GM23248 (cell line): ENCODE results near the gene AGAP1. TPM values are rescaled to one million over a fixed set of nuclear protein-coding genes. Genes with fewer than 3 reads are reported as not detected.

ENCODE experiments used
- DNase-seq: peaks from one replicate; pipeline ENCODE4 v3.0.0-alpha.2; 2015
- H2AFZ ChIP-seq: fragments of 200-600 bp; sonication (generic); 2 replicates; pipeline ENCODE4 v1.6.1; 2016; ENCODE audit warnings: antibody characterized with exemption
- H3F3A ChIP-seq: fragments of 200-600 bp; sonication (generic); 2 replicates; pipeline ENCODE4 v1.6.1; 2016; ENCODE audit warnings: mild to moderate bottlenecking, antibody characterized with exemption, mixed run types; ENCODE audit not compliant: insufficient read depth
- H3K27ac ChIP-seq: fragments of 200-600 bp; sonication (generic); 2 replicates; pipeline ENCODE4 v1.5.1; 2016; ENCODE audit warnings: mild to moderate bottlenecking
- H3K27me3 ChIP-seq: fragments of 200-600 bp; sonication (generic); replicated peaks from 2 replicates; pipeline ENCODE4 v1.6.1; 2016; ENCODE audit warnings: mild to moderate bottlenecking; ENCODE audit not compliant: insufficient read depth
- H3K36me3 ChIP-seq: fragments of 200-600 bp; sonication (generic); 2 replicates; pipeline ENCODE4 v1.6.1; 2016; ENCODE audit warnings: low read depth, mild to moderate bottlenecking
- H3K4me1 ChIP-seq: fragments of 200-600 bp; sonication (generic); 2 replicates; pipeline ENCODE4 v1.6.1; 2016; ENCODE audit warnings: mild to moderate bottlenecking; ENCODE audit not compliant: insufficient read depth
- H3K4me2 ChIP-seq: fragments of 200-600 bp; sonication (generic); one replicate; pipeline ENCODE4 v1.6.1; 2016; ENCODE audit warnings: mild to moderate bottlenecking; ENCODE audit not compliant: unreplicated experiment
- H3K4me3 ChIP-seq: fragments of 200-600 bp; sonication (generic); 2 replicates; pipeline ENCODE4 v1.5.1; 2016; ENCODE audit warnings: mild to moderate bottlenecking
- H3K79me2 ChIP-seq: fragments of 200-600 bp; sonication (generic); 2 replicates; pipeline ENCODE4 v1.6.1; 2016; ENCODE audit warnings: mild to moderate bottlenecking; ENCODE audit not compliant: insufficient read depth
- H3K9ac ChIP-seq: fragments of 200-600 bp; sonication (generic); 2 replicates; pipeline ENCODE4 v1.6.1; 2016; ENCODE audit warnings: mild to moderate bottlenecking
- H3K9me2 ChIP-seq: fragments of 200-600 bp; sonication (generic); 2 replicates; pipeline ENCODE4 v1.6.1; 2016; ENCODE audit warnings: mixed run types, mild to moderate bottlenecking, moderate library complexity; ENCODE audit not compliant: insufficient read depth
- H3K9me3 ChIP-seq: fragments of 200-600 bp; sonication (generic); one replicate; pipeline ENCODE4 v1.6.1; 2017; ENCODE audit warnings: low read depth
- H4K20me1 ChIP-seq: fragments of 200-600 bp; sonication (generic); 2 replicates; pipeline ENCODE4 v1.6.0; 2016; ENCODE audit not compliant: insufficient read depth
- EZH2 ChIP-seq: fragments of 200-600 bp; sonication (generic); IDR thresholded peaks from 2 replicates; pipeline ENCODE4 v1.6.1; 2018; ENCODE audit warnings: antibody characterized with exemption, mild to moderate bottlenecking; ENCODE audit not compliant: insufficient read depth, poor library complexity, severe bottlenecking
- EZH2phosphoT487 ChIP-seq: fragments of 200-600 bp; sonication (generic); IDR thresholded peaks from 2 replicates; pipeline ENCODE4 v1.6.1; 2018; ENCODE audit warnings: antibody characterized with exemption, moderate library complexity, mild to moderate bottlenecking, low read depth; ENCODE audit not compliant: insufficient read depth
- WGBS, 2 experiments: methylation state at CpG; one replicate each; pipeline ENCODE4 v1.1.6; 2015 to 2017; ENCODE audit warnings: low lambda C conversion rate in 2 of 2, low coverage in 1 of 2; ENCODE audit errors: missing lambda C conversion rate in 2 of 2; 5-methylcytosine and 5-hydroxymethylcytosine counted together
- in situ Hi-C: fragments of 300-500 bp; cut with MboI; formaldehyde crosslinking; loops from 2 replicates; pipeline ENCODE4 v1.15.0; 2020
- polyA plus RNA-seq: library from polyadenylated mRNA; unstranded; fragments of >200 nt; fragmentation: Nextera tagmentation; extraction: Ambion mirVana; gene quantifications from 2 replicates; pipeline ENCODE4 v1.2.1, GENCODE V29; 2016
- total RNA-seq: library from RNA; depleted of rRNA; stranded (reverse); fragments of >200 nt; shearing (Covaris generic); gene quantifications from 2 replicates; pipeline ENCODE4 v1.2.3, GENCODE V29; 2014

The AGAP1 gene
- total and polyA plus RNA-seq, 2 experiments from 2014 or later = 2.2 to 9.9 TPM

GRCh38 chr2:236063994-236064393, 570.2 kb downstream of the AGAP1 start:
- H3K36me3 ChIP-seq = no peaks in the 10 kb centered on the region
- H3K79me2 ChIP-seq = no peaks in the 10 kb centered on the region
- no peaks in the 10 kb centered on the region for H3K9me3 ChIP-seq
- H3K9me2 ChIP-seq = no peaks in the 10 kb centered on the region
- TF ChIP-seq EZH2 (no peak), EZH2phosphoT487 (no peak)
- H3K9ac ChIP-seq = no peak overlapping the region
- no peak overlapping the region for H3K27ac ChIP-seq
- H2AFZ ChIP-seq = no peak overlapping the region
- no peaks in the 10 kb centered on the region for H3K27me3 ChIP-seq
- H3K4me2 ChIP-seq = no peak overlapping the region
- no peak for DNase-seq
- 96% methylated on average over 7 of the region's 7 CpGs for WGBS, 2 experiments
- no peaks in the 10 kb centered on the region for H3K4me1 ChIP-seq
- in situ Hi-C loops = no loop called here
- no peak overlapping the region for H3K4me3 ChIP-seq
- no peaks in the 10 kb centered on the region for H3F3A ChIP-seq
- H4K20me1 ChIP-seq = no peaks in the 10 kb centered on the region

GRCh38 chr2:236065314-236066160, 571.7 kb downstream of the AGAP1 start:
- 84 to 85% methylated on average over 15 of the region's 15 CpGs for WGBS, 2 experiments
- Histone ChIP-seq H3K79me2 (no peaks in the 10 kb centered on the region), H3K27me3 (no peaks in the 10 kb centered on the region), H2AFZ (no peak overlapping the region), H3K9ac (no peak overlapping the region), H3K4me2 (no peak overlapping the region), H3K36me3 (no peaks in the 10 kb centered on the region), H3K4me3 (no peak overlapping the region), H3F3A (no peaks in the 10 kb centered on the region), H3K9me2 (no peaks in the 10 kb centered on the region), H3K27ac (no peak overlapping the region), H4K20me1 (no peaks in the 10 kb centered on the region), H3K4me1 (no peaks in the 10 kb centered on the region), H3K9me3 (no peaks in the 10 kb centered on the region)
- no peak for DNase-seq
- TF ChIP-seq EZH2 (no peak), EZH2phosphoT487 (no peak)
- in situ Hi-C loops = no loop called here

GRCh38 chr2:236070236-236070635, 576.4 kb downstream of the AGAP1 start:
- H3F3A ChIP-seq = no peaks in the 10 kb centered on the region
- no peak overlapping the region for H3K4me2 ChIP-seq
- in situ Hi-C loops = no loop called here
- no peaks in the 10 kb centered on the region for H3K9me2 ChIP-seq
- no peak for DNase-seq
- no peak overlapping the region for H3K27ac ChIP-seq
- 94 to 96% methylated on average over 7 of the region's 7 CpGs for WGBS, 2 experiments
- TF ChIP-seq EZH2phosphoT487 = no peak
- TF ChIP-seq EZH2 = no peak
- no peaks in the 10 kb centered on the region for H3K9me3 ChIP-seq
- H3K4me1 ChIP-seq = no peaks in the 10 kb centered on the region
- no peak overlapping the region for H3K9ac ChIP-seq
- no peaks in the 10 kb centered on the region for H3K27me3 ChIP-seq
- H3K4me3 ChIP-seq = no peak overlapping the region
- no peaks in the 10 kb centered on the region for H3K79me2 ChIP-seq
- H3K36me3 ChIP-seq = no peaks in the 10 kb centered on the region
- H4K20me1 ChIP-seq = no peaks in the 10 kb centered on the region
- H2AFZ ChIP-seq = no peak overlapping the region

- Histone ChIP-seq H3K36me3 (no peaks in the 10 kb centered on the region), H3K9me2 (no peaks in the 10 kb centered on the region), H3K79me2 (no peaks in the 10 kb centered on the region), H3K4me1 (no peaks in the 10 kb centered on the region), H3K4me2 (no peak overlapping the region), H3K9ac (no peak overlapping the region), H3K9me3 (no peaks in the 10 kb centered on the region), H3K27me3 (no peaks in the 10 kb centered on the region), H2AFZ (no peak overlapping the region), H3K27ac (no peak overlapping the region), H4K20me1 (no peaks in the 10 kb centered on the region), H3K4me3 (no peak overlapping the region), H3F3A (no peaks in the 10 kb centered on the region)
- WGBS, 2 experiments = 89% methylated on average over 4 of the region's 4 CpGs
- DNase-seq = no peak
- in situ Hi-C loops = no loop called here
- TF ChIP-seq EZH2 (no peak), EZH2phosphoT487 (no peak)
Observed at GRCh38 chr2:236073246-236073645, 579.4 kb downstream of the AGAP1 start.
